ENCODE data around the gene PLEKHA3.

GRCh38 chr2:178510384-178510783 lies 30.1 kb downstream of the PLEKHA3 start:
- TF ChIP-seq CTCF (IDR thresholded peaks at IDR 0.05) (no peak), POLR2AphosphoS5 (IDR thresholded peaks at IDR 0.05) (no peak)
